GM18907 (cell line): ENCODE results near the gene MN1.

Source experiments
- ATAC-seq: cut with Tn5 transposase; IDR thresholded peaks from one replicate; pipeline ENCODE4 v1.9.1; 2021; ENCODE audit warnings: mild to moderate bottlenecking, moderate library complexity; ENCODE audit not compliant: unreplicated experiment

The MN1 gene

DNA sequence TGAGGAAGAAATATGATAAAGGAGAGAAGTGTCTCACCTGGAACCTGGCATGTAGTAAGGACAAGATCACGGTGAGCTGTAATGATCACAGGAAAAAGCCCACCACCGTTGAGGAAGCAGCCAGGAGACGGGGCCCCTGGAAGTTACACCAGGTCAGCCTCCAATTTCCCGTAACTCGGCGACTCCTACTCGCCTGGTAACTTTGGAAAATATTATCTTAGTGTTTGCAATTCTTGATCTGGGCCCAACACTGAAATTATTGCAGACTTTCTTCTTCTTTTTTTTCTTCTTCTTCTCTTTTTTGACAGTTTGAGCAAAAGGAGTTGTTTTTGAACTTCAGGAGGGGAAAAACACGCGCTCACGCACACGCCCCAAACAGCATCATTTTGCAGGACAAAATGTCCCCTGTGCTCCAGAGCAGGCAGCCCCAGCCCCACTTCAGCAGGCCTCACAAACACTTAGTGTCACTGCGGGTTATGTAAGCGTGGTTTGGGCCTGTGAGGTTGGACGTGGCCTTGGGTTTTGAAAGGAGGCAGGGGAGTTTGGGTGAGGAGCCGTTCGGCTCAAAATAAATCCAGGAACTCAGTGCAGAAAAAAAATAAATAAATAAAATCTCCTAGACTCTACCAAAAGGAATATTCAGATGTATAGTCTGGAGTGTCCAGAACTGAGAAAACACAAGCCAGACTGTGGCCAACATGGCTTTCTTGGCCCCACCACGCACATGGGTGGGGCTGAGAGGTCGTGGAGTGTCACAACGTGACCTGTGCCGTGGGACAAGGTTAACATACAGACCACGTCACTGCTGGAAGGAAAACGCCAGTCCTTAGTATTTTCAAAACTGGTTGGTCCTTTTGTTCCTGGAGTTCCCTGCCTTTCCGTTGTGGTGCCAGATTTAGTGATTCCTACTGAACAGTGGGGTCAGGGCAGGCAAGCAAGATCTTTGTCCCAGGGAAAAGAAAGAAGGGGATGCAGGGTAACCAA lies 26.3 kb upstream of the MN1 start:
- no peak for ATAC-seq

DNA sequence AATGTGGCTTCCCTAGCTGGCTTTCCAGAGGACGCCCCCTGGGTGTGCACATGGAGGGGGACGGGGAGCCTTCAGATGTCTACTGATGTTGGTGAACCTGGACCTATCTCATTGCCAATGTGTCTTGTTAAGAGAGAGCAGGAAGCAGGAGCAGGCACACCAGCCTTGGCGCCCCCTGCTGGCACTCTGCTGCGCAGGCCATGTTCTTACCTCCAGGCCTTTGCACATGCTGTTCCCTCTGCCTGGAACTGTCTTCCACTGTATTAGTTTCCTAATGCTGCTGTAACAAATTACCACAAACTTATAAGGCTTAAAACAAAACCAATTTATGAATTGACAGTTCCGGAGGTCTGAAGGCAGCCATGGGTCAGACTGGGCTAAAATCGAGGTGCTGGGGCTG lies 23.6 kb upstream of the MN1 start:
- no peak for ATAC-seq

DNA sequence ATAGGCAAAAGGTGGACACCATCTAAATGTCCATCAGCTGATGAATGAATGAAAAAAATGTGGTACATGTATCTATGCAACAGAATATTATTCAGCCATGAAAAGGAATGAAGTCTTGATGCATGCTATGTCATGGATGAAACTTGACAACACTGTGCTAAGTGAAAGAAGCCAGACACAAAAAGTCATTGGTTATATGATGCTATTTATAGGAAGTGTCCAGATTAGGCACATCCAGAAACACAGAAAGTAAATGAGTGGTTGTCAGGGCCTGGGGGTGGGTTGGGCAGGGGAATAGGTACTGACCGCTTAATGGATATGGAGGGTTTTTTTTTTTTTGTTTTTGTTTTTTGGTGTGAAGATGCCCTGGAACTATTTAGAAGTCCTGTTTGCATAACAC lies 21.7 kb upstream of the MN1 start:
- ATAC-seq: no peak

DNA sequence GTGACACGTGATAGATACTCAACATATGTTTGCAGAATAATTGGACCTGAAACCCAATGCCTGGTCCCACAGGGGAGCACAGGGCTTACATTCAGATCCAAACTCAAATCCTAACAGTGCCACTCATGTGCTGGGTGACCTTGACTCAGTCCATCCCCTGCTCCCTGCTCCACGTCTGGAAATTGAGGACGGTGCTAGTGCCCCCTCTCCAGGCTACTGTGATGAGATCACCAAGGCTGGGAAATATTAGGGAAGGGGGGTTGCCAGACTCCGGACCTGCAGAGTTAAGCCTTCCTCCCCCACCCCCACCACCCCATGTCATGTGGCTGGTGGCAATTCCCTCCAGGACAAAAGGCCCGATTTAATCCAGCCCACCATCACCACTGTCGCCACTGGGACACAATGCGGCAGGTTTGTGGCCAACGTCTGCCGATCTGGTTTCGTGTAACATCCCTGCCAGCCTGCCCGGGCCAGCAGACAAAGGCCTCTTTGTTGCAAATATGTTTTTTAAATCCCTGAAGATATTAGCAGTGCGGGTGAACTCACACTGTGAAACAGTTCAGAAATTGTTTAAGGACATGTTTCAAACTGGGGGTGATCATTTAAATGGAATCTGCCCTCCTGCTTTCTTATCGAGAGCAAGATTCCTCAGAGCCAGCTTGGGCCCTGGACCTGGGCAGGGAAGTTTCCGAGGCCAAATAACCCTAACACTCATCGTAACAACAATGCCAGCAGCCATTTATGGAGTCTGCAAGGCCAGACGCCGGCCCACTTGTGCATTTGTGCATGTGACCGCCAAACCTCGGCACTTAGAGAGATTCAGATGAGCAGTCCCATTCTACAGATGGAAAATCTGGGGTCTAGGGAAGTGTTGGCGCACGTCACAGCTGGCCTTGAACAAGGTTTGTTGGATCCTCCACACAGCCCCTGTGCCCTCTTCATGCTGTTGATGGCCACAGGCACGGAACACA lies 19.6 kb upstream of the MN1 start:
- no peak for ATAC-seq

DNA sequence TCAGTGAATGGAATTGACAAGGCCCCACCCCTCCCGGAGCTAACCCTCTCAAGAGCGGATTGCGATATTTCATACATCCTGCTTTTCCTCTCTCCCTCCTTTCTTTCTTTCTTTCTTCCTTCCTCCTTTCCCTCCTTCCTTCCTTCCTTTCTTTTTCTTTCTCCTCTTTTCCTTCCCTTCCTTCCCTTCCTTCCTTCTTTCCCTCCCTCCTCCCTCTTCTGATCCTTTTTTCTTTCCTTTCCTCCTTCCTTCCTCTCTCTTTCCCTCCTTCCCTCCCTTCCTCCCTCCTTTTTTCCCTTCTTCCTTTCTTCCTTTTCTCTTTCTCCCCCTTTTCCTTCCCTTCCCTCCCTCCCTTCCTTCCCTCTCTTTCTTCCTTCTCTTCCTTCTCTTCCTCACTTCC lies 15.0 kb upstream of the MN1 start:
- ATAC-seq: no peak

DNA sequence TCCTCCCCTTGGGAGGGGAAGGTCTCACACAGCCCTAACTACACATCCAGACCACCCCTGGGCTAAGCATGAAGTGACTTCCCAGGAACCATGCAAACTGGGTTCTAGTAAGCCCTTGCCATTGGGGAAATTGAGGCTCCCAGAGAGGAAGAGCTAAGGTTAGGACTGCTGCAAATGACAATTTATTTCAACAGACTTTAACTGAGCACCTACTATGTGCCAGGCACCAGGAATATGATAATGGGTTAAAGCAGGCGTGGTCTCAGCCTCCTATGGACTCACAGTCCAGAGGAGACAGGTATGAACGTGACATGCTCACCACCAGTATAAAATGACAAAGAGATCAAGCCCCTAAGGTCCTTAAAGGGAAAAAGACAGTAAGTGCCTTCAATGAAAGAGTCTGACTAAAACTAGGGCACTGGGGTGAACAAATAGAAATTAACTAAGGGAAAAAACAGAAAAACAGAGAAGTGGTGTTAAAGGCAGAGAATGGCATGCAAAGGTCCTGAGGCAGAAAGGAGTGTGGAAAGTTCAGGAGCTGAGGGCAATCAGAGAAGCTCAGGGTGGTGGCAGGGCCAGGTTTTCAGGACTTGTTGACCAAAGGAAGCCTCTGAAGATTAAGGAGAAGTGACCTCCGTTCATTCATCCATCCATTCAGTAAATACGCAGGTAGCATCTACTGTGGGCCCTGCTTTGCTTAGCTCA lies 14.4 kb upstream of the MN1 start:
- no peak for ATAC-seq

DNA sequence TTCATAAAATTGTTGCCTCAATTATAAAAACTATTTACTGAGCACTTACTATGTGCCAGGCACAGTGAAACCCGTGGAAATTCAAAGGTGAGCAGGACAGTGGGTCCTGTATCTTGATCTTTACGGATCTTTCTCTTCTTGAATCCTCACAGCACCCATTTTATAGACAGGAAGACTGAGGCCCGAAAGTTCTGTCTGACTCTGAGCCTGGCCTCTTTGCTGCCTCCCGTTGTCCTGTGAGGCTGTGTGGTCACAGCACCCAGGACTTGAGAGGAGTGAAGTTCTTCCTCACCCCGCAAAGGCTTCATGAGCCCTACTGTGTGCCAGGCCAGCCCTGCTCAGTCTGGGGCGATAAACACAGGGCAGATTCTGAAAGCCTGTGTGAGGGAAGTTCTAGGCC lies 13.4 kb upstream of the MN1 start:
- ATAC-seq: no peak

DNA sequence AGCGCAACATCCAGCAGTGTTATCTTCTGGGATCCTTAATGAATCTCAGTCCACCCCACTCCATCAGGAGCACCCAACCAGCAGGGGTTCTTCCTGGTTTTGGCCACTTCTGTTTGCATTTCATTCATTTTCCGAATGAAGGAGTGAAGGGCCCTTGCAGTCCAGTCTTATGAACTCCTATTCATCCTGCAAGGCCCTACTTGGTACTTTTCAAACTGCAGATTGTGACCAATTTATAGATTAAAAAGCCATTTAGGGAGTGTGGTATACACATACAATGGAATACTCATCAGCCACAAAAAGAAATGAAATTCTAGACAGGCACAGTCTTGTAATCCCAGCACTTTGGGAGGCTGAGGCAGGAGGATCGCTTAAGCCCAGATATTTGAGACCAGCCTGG lies 10.2 kb upstream of the MN1 start:
- no peak for ATAC-seq

DNA sequence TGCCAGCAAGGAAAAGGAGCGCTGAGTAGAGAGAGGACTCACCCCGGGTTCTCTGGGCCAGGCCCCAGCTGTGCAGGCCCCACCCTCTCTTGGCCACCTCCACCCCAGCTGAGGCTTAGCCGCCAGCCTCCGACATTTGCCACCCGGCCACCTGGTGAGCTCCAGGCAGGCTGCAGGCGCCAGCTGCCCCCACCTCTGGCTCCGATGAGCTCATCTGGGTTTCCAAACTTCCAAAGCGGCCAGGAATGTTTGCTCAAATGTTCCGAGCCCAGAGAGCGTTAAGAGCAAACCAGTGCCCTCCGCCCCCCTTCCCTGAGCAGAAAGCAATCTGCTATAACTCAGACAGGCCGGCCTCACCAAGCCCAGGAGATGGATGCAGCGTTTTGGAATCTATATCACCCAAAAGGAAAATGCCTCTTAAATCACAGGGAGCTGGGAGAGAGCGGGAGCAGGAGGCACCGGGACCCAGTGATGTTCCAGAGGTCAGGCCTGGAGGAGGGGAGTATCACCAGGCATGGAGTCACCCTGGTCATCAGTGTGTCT lies 9.1 kb upstream of the MN1 start:
- no peak for ATAC-seq

DNA sequence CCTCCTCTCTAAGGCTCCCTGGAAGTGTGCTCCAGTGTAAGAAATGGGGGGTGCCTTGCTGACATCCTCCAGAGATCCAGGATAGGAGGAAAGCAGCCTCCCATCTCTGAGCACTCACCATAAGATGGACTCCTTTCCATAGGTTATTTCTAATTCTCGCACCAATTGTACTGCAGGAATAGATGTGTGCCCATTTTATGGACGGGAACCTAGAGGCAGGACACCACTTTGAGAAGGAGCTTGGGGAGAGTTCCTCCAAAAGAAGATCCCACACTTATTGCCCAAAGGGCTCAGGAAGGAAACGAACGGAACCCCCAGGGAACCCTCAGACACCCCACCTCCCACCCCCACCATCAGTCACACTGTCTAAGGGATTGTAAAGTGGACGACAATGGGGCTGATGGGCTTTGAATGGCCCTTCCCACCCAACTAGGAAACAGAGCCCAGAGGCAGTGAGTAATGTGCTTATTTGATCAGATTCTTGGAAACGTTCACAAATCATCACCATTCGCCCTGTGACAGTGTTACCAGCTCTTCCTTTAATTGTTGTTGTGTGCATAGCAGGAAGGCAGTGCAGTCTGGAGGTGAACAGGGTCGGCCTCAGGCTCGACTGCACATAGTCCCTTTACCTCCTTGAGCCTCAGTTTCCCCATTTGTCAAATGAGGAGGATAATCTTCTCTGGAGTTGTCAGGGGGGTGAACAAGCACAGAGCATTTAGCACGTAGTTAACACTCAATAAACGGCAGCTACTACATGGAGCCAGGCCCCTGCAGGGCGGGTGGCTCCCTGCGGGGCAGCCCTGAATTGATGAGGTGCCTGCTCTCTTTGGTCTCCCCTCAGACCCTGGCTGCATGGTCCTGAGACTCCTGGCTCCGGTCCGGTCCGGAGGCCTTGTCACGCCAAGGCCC lies 8.4 kb upstream of the MN1 start:
- ATAC-seq: no peak

DNA sequence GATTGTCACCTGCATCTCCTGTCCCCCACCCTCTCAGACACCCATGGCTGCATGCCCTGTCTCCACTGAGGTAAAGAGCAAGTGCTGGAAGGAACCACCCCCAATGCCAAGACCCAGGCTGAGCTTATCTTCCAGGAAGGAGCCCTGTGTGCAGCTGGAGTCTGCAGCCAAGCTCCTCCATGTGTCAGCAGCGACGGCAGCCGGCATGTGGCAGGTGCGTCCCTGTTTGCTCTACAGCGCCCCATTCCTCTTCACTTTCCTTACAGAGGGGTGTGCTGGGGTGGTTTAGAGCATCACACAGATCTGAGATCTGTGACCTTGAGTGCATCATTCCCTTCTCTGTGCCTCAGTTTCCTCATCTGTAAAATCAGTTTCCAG lies 7.7 kb upstream of the MN1 start:
- no peak for ATAC-seq

DNA sequence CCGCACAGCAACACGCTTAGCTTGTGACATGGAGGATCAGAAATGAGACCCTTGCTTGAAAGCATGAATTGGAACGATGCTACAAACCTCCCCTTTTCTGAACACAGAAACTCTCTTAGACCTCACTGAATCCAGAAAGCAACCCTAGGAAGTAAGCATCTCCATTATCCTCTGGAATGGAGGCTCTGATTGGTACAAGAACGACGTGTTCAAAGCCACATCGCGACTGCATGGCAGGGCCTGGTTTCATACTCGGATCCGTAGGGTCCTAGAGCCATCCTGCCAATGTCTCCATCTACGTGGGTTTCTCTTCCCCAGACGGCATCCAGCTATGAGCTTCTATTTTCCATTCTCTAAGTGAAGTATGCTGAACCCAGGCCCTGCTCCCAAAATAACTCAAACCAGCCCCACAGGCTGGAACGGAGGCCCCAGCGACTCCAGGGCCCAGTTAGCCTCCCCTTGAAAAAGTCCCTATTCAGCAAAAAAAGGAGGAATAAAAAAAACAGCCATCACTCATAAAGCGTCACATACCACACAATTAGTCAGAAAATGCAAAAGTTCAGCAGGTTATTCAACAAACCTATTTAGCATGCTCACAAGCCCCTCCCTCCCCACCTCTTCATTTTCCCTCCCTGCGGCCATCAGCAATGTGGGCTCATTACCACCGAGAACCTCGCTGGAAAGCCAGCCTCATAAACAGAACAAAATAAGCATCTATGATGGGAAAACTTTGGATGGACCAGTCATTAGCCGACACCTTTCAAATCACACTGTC lies 7.1 kb upstream of the MN1 start:
- ATAC-seq: no peak

DNA sequence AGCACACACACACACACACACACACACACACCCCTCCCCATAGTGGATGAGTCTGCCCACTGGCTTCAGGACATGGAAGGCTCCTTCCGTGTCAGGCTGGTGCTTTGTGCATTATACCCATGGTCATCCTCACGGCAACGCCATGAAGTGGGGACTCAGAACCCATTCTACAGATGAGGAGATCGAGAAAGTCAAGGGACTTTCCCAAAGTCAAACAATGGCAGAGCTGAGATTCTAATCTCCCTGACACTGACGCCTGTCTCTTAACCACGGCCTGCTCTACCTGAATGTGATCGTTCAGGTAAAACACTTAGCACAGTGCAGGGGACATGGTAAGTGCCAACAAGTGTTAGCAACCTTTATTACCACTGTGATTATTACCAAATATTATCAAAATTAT lies 4.3 kb upstream of the MN1 start:
- ATAC-seq: no peak

DNA sequence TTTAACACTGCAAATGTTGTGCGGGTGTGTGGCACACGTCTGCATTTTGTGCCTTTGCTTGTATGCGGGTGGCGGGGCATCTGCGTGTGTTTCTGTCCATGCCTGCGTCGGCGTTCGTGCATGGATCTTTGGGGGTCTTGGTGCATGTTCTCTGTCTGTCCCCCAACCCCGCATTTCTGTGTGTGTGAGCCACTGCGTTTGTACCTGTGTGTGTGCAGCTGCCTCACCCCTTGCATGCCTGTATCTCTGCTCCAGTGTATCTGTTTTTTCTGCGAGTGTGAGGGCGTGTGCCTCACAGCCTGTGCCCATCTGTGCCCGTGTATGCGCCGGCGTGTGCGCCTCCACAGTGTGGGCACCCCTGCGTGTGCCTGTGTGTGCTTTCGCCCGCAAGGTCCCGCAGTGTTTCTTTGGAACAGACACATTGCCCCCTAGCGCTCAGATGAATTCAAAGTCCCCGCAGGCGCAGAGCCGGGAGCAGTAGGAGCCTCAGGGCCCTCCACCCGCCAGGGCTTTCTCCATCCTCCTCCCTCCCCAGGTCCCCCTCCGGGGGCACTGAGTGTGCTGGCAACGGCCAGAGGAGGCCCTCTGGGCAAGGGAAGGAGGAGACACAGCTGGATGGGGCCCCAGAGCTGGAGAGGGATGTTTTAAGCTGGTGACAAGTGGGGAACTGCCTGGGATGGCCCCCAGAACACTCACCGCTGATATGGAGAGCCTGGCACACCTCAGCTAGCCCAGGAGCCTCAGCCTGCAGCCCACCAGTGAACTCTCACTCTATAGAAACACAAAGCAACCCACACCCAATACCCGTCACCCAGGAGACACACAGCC lies 3.1 kb upstream of the MN1 start:
- no peak for ATAC-seq

DNA sequence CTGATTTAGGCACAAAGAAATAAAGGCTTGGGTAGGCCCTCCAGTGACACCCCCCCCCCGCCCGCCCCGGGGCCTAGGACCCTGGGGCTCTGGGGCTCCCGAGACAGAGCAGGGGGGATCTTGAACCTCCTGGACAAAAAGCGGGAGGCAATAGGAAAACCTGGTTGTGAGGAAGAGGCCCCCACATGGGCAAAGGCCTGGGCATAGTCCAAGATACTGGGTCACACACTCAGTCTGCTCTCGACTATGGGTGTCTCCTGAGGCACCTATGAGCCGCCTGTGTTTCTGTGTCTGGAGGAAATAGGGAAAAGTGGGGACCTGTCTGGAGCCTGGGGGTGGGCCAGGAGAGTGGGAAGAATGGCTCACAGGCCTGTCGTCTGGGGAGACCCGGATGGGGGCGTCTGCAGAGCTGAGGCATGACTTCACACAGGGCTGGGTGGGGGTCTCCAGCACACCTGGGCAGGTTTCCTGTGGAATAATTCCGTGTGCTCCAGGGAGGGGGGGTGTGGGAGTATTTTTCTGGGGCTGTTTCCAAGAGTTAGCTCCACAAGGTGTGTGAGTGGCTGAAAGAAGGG lies 2.4 kb upstream of the MN1 start:
- ATAC-seq: no peak

DNA sequence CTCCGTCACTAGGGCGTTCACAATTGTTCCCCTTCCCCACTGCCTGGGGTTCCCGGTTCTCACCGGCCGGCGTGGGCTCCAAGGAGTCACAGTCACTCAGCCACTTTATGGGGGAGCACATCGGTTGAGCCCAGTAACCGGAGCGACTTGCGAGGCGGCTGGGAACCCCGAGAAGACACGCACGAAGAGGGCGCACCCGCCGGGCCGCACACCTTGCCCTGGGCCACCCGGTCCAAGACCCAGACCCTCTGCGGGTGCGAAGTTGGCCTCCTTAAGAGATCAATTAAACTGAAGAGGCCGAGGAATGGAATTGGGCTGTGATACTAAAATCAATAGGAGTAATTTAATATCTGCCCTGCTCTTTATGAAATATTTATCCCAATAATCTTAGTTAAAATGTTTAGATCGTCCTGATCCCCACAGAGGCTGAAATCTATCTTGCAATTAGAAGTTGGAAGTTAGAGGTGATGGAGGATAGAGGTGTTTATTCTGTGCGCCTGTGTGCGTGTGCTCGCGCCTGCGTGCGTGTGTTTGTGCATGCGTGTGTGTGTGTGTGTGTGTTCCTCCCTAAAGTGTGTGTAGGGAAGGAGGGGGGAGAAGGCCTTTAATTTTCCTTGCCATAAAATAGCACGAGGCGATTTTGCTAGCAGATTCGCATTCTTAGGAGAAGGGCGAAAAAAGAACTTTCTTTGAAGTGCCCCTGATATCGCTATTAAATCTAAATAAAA lies 954 bp upstream of the MN1 start:
- no peak for ATAC-seq

DNA sequence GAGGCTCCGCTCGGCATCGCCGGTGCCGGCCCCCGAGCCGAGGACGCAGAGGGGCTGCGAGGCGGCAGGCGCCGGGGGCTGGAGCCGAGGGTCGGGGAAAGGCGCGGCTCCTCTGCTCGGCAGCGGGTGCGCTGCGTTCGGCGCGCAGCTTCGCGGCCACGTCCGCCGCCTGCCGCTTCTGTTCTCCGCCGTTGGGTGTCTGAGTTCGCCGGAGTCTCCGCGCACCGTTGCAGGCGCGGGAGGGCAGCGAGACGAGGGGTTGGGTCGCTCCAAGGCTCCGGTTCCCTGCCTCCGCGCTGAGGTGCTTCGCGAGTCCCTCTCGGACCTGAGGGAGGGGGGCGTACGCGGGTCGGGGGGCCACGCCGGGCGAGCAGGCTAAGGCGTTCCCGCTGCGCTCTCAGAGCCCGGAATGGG lies 347 bp downstream of the MN1 start:
- ATAC-seq: no peak
